HG02970 (cell line): ENCODE data around the gene MCRIP1.

ENCODE experiments used
- ATAC-seq: cut with Tn5 transposase; IDR thresholded peaks from one replicate; pipeline ENCODE4 v1.9.1; 2021; ENCODE audit warnings: mild to moderate bottlenecking, moderate library complexity, moderate number of reproducible peaks; ENCODE audit not compliant: unreplicated experiment, low FRiP score

MCRIP1 gene

GRCh38 chr17:81863123-81863675 is 30.1 kb upstream of the MCRIP1 start:
- no peak for ATAC-seq

GRCh38 chr17:81860756-81861568 is 27.9 kb upstream of the MCRIP1 start:
- ATAC-seq = peak; percentile 83

GRCh38 chr17:81859906-81860755 is 27.0 kb upstream of the MCRIP1 start, which contains the start of gene P4HB:
Gene P4HB, minus strand, starts transcription at chr17:81860535. Its CDS starts 64 bp downstream, at chr17:81860471.
- ATAC-seq = peak; percentile 6

- ATAC-seq = no peak
Measured at GRCh38 chr17:81858967-81859905, 26.1 kb upstream of the MCRIP1 start.

GRCh38 chr17:81858170-81858966 is 25.3 kb upstream of the MCRIP1 start:
- no peak for ATAC-seq

GRCh38 chr17:81854974-81855774 is 22.1 kb upstream of the MCRIP1 start:
- no peak for ATAC-seq

GRCh38 chr17:81852237-81852636 is 19.1 kb upstream of the MCRIP1 start:
- no peak for ATAC-seq

- no peak for ATAC-seq
Measured at GRCh38 chr17:81851423-81851822, 18.3 kb upstream of the MCRIP1 start.

- no peak for ATAC-seq
Measured at GRCh38 chr17:81849457-81849856, 16.4 kb upstream of the MCRIP1 start.

GRCh38 chr17:81846743-81847689 is 13.9 kb upstream of the MCRIP1 start:
- no peak for ATAC-seq

GRCh38 chr17:81845881-81846742 is 13.0 kb upstream of the MCRIP1 start:
- no peak for ATAC-seq

GRCh38 chr17:81845361-81845760 is 12.3 kb upstream of the MCRIP1 start:
- ATAC-seq = no peak

- ATAC-seq = no peak
Measured at GRCh38 chr17:81844887-81845286, 11.8 kb upstream of the MCRIP1 start.

- no peak for ATAC-seq
Measured at GRCh38 chr17:81844327-81844851, 11.3 kb upstream of the MCRIP1 start.

GRCh38 chr17:81843713-81844326 is 10.7 kb upstream of the MCRIP1 start:
- ATAC-seq = no peak
